NT2/D1 (cell line): ENCODE results near the gene MRTFB.

Experiments used
- SUZ12 ChIP-seq: IDR thresholded peaks from 2 replicates; pipeline ENCODE4 v1.6.1; 2011; ENCODE audit not compliant: insufficient read length, insufficient read depth; ENCODE audit errors: extremely low read depth
- YY1 ChIP-seq: IDR thresholded peaks from 2 replicates; pipeline ENCODE4 v1.6.1; 2011; ENCODE audit not compliant: insufficient read length, insufficient read depth
- ZNF274 ChIP-seq: IDR thresholded peaks from 2 replicates; pipeline ENCODE4 v1.6.1; 2011; ENCODE audit warnings: mild to moderate bottlenecking, low read depth, low read length

GRCh38 chr16:14180481-14180944 lies 109.4 kb downstream of the MRTFB start:
- TF ChIP-seq SUZ12 (no peak), YY1 (no peak), ZNF274 (no peak)
